Astrocyte of the spinal cord (primary cell): ENCODE measurements around the gene FALEC.
"Not testable (repeated sequence)": the region's sequence is repeated elsewhere in the genome, so short reads cannot be mapped to it uniquely, and the experiment has no call there.

Source experiments
- DNase-seq: peaks from one replicate; pipeline ENCODE4 v3.0.0; 2011; ENCODE audit warnings: low read depth, low spot score
- H3K4me3 ChIP-seq: 2 replicates; pipeline ENCODE4 v1.5.1; 2011; ENCODE audit warnings: low read depth, mild to moderate bottlenecking, low read length, moderate library complexity
- CTCF ChIP-seq: IDR thresholded peaks from 2 replicates; pipeline ENCODE4 v1.5.1; 2012; ENCODE audit warnings: low read depth, mild to moderate bottlenecking, low read length, inconsistent platforms
- in situ Hi-C: cut with HindIII; loops from 2 replicates; pipeline ENCODE4 v1.10.0; 2017; ENCODE audit warnings: low sequenced_read_pairs

FALEC gene

GRCh38 chr1:150564051-150564991 lies 48.8 kb downstream of the FALEC start:
- peak; percentile 37 for DNase-seq
- in situ Hi-C loops, result no loop called here
- TF ChIP-seq CTCF, result no peak
- no peak overlapping the region for H3K4me3 ChIP-seq

GRCh38 chr1:150565240-150565991 lies 49.9 kb downstream of the FALEC start:
- H3K4me3 ChIP-seq, in situ Hi-C loops, DNase-seq: not testable (repeated sequence)

- no peak for DNase-seq
- no peak overlapping the region for H3K4me3 ChIP-seq
- in situ Hi-C loops, result no loop called here
- no peak for TF ChIP-seq CTCF
Measured at GRCh38 chr1:150566589-150567340, 51.2 kb downstream of the FALEC start.

GRCh38 chr1:150567341-150567716 lies 51.8 kb downstream of the FALEC start:
- TF ChIP-seq CTCF, result no peak
- no peak for DNase-seq
- H3K4me3 ChIP-seq, result peak overlapping the region; percentile 26
- in situ Hi-C loops, result no loop called here

- in situ Hi-C loops, result no loop called here
- no peak for TF ChIP-seq CTCF
- peak overlapping the region; percentile 26 for H3K4me3 ChIP-seq
- DNase-seq, result peak; percentile 99
Measured at GRCh38 chr1:150567717-150568593, 52.4 kb downstream of the FALEC start.

- no peak for TF ChIP-seq CTCF
Measured at GRCh38 chr1:150568594-150568966, 53.0 kb downstream of the FALEC start.

More at GRCh38 chr1:150568594-150568966, 53.0 kb downstream of the FALEC start:
- no peak overlapping the region for H3K4me3 ChIP-seq
- in situ Hi-C loops, result no loop called here
- no peak for DNase-seq
